Measurements from ENCODE around the gene BPIFB2.

BPIFB2 gene

GRCh38 chr20:33070111-33071053 is 62.9 kb downstream of the BPIFB2 start:
- no peak for DNase-seq (ENCODE audit: low read depth)

GRCh38 chr20:33071198-33071597 is 63.7 kb downstream of the BPIFB2 start:
- DNase-seq (ENCODE audit: low read depth), result no peak

DNA sequence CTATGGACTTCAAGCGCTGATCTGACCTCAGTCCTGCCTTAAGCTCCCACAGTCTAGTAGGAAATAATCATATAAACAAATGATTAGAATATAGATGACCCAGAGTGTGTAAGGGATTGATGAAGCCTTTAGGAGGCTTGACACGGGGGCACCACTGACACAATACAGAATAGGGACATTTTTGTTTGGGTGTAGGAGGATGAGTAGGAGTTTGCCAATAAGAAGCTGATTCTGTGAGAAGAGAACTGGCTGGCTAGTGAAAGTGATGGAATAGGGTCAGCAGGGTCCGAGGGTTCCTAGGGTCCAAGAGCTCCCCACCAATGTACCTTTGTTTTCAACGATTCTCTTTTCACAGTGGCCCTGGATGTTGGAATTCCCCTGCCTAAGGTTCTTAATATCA is 64.9 kb downstream of the BPIFB2 start:
- DNase-seq (ENCODE audit: low read depth), result no peak

DNA sequence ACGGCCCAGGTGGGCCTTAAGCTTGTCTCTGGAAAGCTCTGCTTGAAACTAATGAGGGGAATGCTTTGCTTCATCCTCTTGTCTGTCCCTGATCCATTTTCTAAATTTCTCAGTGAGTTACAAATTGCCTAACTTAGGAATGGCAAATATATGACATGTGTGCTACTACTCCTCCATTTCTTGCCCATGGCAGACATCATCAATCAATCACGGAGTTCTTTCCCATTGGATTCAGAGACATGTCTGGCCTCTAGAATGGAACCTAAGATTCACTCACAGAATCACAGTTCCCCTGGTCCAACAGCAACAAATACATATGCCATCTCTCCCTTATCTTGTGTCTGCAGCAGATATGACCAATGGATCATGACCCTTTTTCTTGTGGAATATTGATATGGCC is 65.3 kb downstream of the BPIFB2 start:
- DNase-seq (ENCODE audit: low read depth), result no peak

Measured in GM04504 (cell line).